ENCODE data around the gene ADGRB2. TPM values are rescaled to one million over a fixed set of nuclear protein-coding genes. Genes with fewer than 3 reads are reported as not detected.

The ADGRB2 gene
- total RNA-seq, 2 experiments from 2014 or later = 4.0 to 11.4 TPM

GRCh38 chr1:31750858-31751510 lies 13.2 kb downstream of the ADGRB2 start:
- H3K4me2 ChIP-seq (ENCODE audit: low read length) = peak overlapping the region; percentile 3; the same call in 1 of the 2 replicates
- TF ChIP-seq EZH2phosphoT487 (IDR thresholded peaks at IDR 0.05; ENCODE audit: borderline replicate concordance, low read depth, low read length) = no peak
- no peak for TF ChIP-seq CTCF (conservative IDR thresholded peaks at IDR 0.05; ENCODE audit: low read length)
- H4K20me1 ChIP-seq (ENCODE audit: insufficient read depth, low read length) = peaks cover 4% of the 10 kb centered on the region; the same call in 1 of the 2 replicates
- H3K9me3 ChIP-seq (ENCODE audit: low read length) = no peaks in the 10 kb centered on the region
- no peaks in the 10 kb centered on the region for H3K79me2 ChIP-seq (ENCODE audit: insufficient read depth, low read depth, low read length)
- peak; percentile 57 for DNase-seq (ENCODE audit: low spot score)
- H3K4me3 ChIP-seq (ENCODE audit: low read depth, low read length, poor library complexity, severe bottlenecking) = no peak overlapping the region
- BruUV-seq (replicated peaks) = no TSS peak
- ChIA-PET POLR2A (interaction anchor here (0.5 to 0.8 kb wide), 3 partner anchors 49 to 99 kb away, joined by 3 to 4 read pairs (median 3); no protein-coding TSS in a partner anchor), CTCF (ENCODE audit: unreplicated experiment) (no interaction called here)
- H3K9me2 ChIP-seq (ENCODE audit: insufficient read depth, low read length) = no peaks in the 10 kb centered on the region
- intact Hi-C loops (cut with micrococcal nuclease; ENCODE audit: unreplicated experiment) = no loop called here
- H2AFZ ChIP-seq (ENCODE audit: low read length) = no peak overlapping the region
- peaks cover 38% of the 10 kb centered on the region for H3K4me1 ChIP-seq (ENCODE audit: insufficient read depth, low read length, poor library complexity, severe bottlenecking)
- H3K27ac ChIP-seq (ENCODE audit: low read depth, low read length, poor library complexity, severe bottlenecking) = no peak overlapping the region
- H3K36me3 ChIP-seq (ENCODE audit: insufficient read depth, low read length) = no peaks in the 10 kb centered on the region

DNA sequence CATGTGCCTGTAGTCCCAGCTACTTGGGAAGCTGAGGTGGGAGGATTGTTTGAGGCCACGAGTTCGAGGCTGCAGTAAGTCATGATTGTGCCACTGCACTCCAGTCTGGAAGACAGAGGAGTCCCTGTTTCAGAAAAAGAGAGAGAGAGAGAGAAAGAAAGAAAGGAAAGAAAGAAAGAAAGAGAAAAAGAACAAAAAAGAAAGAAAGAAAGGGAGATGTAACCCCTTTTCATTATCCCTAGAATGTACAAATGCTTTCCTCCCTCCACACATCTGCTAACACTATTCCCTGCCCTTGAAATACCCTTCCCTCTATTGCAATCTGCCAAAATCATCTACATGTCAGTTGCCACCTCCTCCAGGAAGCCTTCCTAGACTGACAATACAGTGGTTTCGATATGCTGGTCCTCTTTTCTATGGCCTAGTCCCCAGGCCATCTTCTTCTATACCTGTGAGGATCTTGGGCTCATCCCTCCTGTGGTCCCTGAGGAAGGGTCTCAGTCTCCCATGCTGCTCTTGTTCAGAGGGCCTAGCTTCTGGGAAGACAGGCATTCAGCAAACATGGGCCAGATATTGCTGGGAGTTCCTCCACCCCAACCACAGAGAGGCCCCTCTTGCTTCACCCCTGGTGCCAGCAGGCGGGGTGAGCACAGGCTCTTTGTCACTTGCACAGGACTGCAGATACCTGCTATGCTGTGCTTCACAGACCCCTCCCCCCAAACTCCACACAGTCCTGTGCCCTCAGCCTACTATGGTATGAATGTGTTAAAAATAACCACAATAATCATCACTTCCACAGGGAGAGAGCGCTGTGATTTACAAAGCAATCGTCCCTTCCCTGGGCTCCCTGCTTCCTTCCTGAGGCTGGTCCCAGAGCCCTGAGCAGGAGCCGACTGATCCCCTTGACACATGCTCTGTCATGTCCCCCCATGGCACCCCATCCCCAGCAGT lies 14.1 kb downstream of the ADGRB2 start:
- BruUV-seq (replicated peaks) = no TSS peak
- Histone ChIP-seq H3K4me3 (ENCODE audit: low read depth, low read length, poor library complexity, severe bottlenecking) (no peak overlapping the region), H3K27ac (ENCODE audit: low read depth, low read length, poor library complexity, severe bottlenecking) (no peak overlapping the region), H2AFZ (ENCODE audit: low read length) (no peak overlapping the region), H3K4me1 (ENCODE audit: insufficient read depth, low read length, poor library complexity, severe bottlenecking) (peaks cover 47% of the 10 kb centered on the region), H3K9me2 (ENCODE audit: insufficient read depth, low read length) (no peaks in the 10 kb centered on the region), H3K9me3 (ENCODE audit: low read length) (no peaks in the 10 kb centered on the region), H3K79me2 (ENCODE audit: insufficient read depth, low read depth, low read length) (no peaks in the 10 kb centered on the region), H3K36me3 (ENCODE audit: insufficient read depth, low read length) (no peaks in the 10 kb centered on the region), H4K20me1 (ENCODE audit: insufficient read depth, low read length) (peaks cover 4% of the 10 kb centered on the region; the same call in 1 of the 2 replicates), H3K4me2 (ENCODE audit: low read length) (no peak overlapping the region)
- CTCF ChIA-PET (ENCODE audit: unreplicated experiment) = no interaction called here
- POLR2A ChIA-PET = interaction anchor here (0.8 kb wide), 1 partner anchor 48 kb away, joined by 3 read pairs; no protein-coding TSS in a partner anchor
- TF ChIP-seq EZH2phosphoT487 (IDR thresholded peaks at IDR 0.05; ENCODE audit: borderline replicate concordance, low read depth, low read length) = no peak
- intact Hi-C loops (cut with micrococcal nuclease; ENCODE audit: unreplicated experiment) = no loop called here
- no peak for DNase-seq (ENCODE audit: low spot score)

DNA sequence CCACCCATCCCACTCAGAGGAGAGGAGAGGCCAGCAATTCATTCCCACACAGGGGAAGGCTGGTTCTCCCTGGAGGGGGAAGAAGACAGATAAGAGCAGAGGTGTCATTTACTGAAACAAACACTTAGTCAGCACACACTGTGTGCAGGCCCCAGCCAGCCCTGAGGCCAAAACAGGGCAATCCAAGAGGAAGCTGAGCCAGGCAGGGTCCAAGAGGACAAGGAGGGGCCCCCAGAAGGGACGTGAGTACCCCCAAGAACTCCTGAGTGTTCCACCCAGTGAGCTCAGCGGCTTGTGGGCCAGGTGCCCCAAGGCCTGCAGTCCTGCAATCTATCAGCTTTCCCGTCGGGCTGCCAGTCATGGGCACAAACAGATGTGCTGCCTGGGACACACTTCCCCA lies 15.8 kb downstream of the ADGRB2 start:
- Histone ChIP-seq H4K20me1 (ENCODE audit: insufficient read depth, low read length) (peaks cover 4% of the 10 kb centered on the region; the same call in 1 of the 2 replicates), H3K36me3 (ENCODE audit: insufficient read depth, low read length) (no peaks in the 10 kb centered on the region), H3K79me2 (ENCODE audit: insufficient read depth, low read depth, low read length) (no peaks in the 10 kb centered on the region), H3K9me3 (ENCODE audit: low read length) (no peaks in the 10 kb centered on the region), H2AFZ (ENCODE audit: low read length) (no peak overlapping the region), H3K27ac (ENCODE audit: low read depth, low read length, poor library complexity, severe bottlenecking) (no peak overlapping the region), H3K9me2 (ENCODE audit: insufficient read depth, low read length) (no peaks in the 10 kb centered on the region), H3K4me3 (ENCODE audit: low read depth, low read length, poor library complexity, severe bottlenecking) (no peak overlapping the region), H3K4me1 (ENCODE audit: insufficient read depth, low read length, poor library complexity, severe bottlenecking) (peaks cover 64% of the 10 kb centered on the region), H3K4me2 (ENCODE audit: low read length) (no peak overlapping the region)
- ChIA-PET POLR2A (interaction anchor here (1.0 kb wide), 1 partner anchor 37 kb away, joined by 3 read pairs; no protein-coding TSS in a partner anchor), CTCF (ENCODE audit: unreplicated experiment) (no interaction called here)
- no TSS peak for BruUV-seq (replicated peaks)
- no peak for DNase-seq (ENCODE audit: low spot score)
- TF ChIP-seq EZH2phosphoT487 (IDR thresholded peaks at IDR 0.05; ENCODE audit: borderline replicate concordance, low read depth, low read length) = no peak
- no peak for TF ChIP-seq CTCF (conservative IDR thresholded peaks at IDR 0.05; ENCODE audit: low read length)
- intact Hi-C loops (cut with micrococcal nuclease; ENCODE audit: unreplicated experiment) = no loop called here

Measured in OCI-LY7 (cell line).